Esophagus (tissue), 2 donors: ENCODE measurements around the gene EBLN2. TPM values are rescaled to one million over a fixed set of nuclear protein-coding genes. Genes with fewer than 3 reads are reported as not detected.

Experiments used
- polyA plus RNA-seq, 2 donors: library from polyadenylated mRNA; stranded (reverse); fragments of 200-250 nt; gene quantifications; one replicate each; pipeline ENCODE4 v1.2.3, GENCODE V29; 2013
- donor health status: healthy with polysubstance abuse.
- donor health status: Bipolar disorder and iron deficiency.

Gene EBLN2
- polyA plus RNA-seq, 2 donors, result 0.53 to 0.92 TPM

Other genes starting within 250 kb of the EBLN2 start
- gene SHQ1, start 213.2 kb upstream of the EBLN2 start, polyA plus RNA-seq, result 1 to 10 TPM; 5.5 to 6.9 TPM
- under 1 TPM; 0.24 to 0.37 TPM for gene GXYLT2, start 173.6 kb upstream of the EBLN2 start, polyA plus RNA-seq
- 10 to 100 TPM; 13.3 to 14.2 TPM for gene PPP4R2, start 64.8 kb upstream of the EBLN2 start, polyA plus RNA-seq